Fibroblast of the conjunctiva (primary cell): Measurements from ENCODE around the gene FAM180A.
"Not testable (repeated sequence)": the region's sequence is repeated elsewhere in the genome, so short reads cannot be mapped to it uniquely, and the experiment has no call there.

ENCODE experiments used
- DNase-seq: peaks from one replicate; pipeline ENCODE4 v3.0.0-alpha.2; 2010; ENCODE audit warnings: low read depth

The FAM180A gene

GRCh38 chr7:135737306-135737647 lies 11.3 kb downstream of the FAM180A start:
- not testable (repeated sequence) for DNase-seq

- no peak for DNase-seq
These were observed 11.9 kb downstream of the FAM180A start for GRCh38 chr7:135736586-135737305.

DNA sequence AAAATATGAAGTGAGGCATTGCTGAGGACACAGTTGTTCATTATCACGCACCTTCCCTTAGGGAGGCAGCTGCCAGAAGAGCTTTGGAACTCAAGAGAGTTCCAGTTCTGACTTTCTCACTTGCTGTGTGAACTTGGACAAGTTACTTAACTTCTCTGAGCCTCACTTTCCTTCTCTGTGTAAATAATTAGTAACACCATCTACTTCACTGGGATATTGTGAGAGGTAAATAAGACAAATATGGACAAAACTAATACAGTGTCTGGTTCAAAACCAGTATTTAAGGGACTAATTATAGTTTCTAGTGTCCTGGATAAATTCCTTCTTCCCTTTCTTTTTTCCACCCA lies 14.3 kb downstream of the FAM180A start:
- DNase-seq = no peak

GRCh38 chr7:135733603-135734342 lies 14.8 kb downstream of the FAM180A start:
- no peak for DNase-seq

- DNase-seq = no peak
These were observed 17.5 kb downstream of the FAM180A start for GRCh38 chr7:135731131-135731530.

- no peak for DNase-seq
These were observed 19.4 kb downstream of the FAM180A start for GRCh38 chr7:135729230-135729629.

GRCh38 chr7:135728136-135728669 lies 20.4 kb downstream of the FAM180A start, which contains the start of gene SLC13A4:
Gene SLC13A4 (minus strand): TSS chr7:135728186. CDS start chr7:135727496, 690 bp downstream.
- DNase-seq = no peak

DNA sequence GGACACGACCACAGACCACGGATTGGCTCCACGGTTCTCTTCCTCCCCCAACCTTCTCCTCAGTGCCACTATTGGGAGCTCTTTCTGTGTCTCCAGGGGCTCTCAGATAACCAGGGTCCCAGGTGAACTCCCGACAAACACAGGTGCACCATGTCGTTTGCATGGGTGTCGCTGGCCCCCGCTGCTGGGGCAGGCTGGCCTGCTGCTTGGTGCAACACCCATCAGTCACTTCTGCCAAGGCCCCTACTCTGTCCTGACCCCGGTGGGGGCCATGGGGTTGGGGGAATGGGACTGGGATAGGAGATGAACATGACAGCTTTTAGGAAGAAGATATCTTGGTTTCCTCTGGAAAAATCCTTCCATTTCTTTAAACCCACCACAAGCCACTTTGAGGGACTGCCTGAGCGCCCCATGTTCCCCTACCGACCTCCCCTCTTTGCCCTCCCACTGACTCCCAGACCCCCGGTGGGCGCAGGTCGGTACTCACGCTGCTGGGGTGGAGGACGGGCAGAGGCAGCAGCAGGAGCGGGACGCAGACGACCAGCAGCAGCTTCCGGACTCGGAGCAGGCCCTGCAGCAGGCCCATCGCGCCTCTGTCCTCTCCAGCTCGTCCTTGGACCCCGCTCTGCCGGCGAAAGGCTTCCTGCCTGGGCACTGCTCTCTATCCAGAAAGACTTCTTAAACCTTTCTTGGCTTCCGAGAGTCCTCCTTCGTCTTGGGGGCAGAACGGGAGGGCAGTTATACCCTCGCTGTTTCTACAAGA lies 21.5 kb downstream of the FAM180A start:
- DNase-seq = no peak

- DNase-seq = no peak
These were observed 22.3 kb downstream of the FAM180A start for GRCh38 chr7:135726276-135726788.

DNA sequence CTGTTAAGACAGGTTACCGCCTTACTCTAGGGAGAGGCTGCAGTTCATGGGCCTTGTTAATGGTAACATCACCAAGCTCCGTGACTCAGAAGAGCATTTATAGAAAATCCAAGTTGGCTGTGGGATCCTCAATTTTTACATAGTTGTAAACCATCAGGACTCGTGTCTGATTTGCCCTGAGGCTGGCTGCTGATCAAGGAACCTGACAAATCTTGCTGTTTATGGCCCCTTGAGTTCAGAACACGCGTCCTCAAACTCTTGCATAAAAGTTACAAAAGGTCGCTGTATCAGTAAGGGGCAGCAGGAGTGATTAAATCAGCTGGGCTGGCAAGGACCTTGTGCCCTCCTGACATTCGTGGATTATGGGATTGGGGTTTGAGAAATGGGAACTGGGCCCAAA lies 25.2 kb downstream of the FAM180A start:
- DNase-seq = peak; percentile 47

DNA sequence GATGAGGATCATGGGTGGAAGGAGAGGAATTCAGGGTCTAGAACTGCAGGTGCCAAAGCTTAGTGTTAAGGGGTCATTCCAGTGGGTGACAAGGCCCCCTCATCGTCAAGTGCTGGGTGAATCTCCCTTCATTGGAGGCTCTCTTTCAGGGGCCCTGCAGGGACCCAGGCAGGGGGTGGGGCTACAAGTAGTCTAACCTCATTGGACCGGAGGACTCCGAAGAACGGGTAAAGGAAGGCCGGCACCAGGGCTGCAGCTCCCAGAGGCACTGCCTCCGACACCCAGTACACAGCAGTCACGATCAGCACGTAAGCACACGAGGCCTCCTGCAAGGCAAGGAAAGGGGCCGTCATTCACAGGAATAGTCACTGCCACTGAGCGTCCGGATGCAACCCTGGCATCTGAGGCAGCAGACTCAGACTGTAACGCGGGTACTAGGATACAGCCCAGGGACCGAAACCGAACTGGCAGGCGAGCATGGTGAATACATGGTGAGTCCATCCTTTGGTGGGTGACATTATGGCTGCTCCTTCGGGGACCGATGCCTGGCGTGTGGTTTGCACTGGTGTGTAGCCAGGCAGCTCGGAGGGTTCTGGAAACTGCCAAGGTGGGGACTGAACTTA lies 27.3 kb downstream of the FAM180A start:
- no peak for DNase-seq

DNA sequence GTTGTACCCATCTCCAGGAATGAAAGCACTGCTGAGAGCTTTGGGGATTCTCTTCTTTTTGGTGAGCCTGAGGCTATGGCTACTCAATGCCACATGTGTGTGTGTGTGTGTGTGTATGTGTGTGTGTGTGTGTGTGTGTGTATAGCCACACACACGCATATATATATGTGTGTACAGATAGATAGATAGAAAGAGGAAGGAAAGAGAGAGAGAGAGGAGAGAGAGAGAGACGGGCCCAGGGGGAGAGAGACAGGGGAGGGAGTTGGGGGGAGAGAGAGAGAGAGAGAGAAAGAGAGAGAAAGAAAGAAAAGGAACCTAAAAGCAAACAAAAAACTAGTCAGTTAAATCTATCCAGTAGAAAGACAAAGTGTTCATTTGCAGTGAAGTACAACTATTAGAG lies 28.9 kb downstream of the FAM180A start:
- no peak for DNase-seq

- DNase-seq = no peak
These were observed 29.7 kb downstream of the FAM180A start for GRCh38 chr7:135718794-135719437.

- no peak for DNase-seq
These were observed 30.4 kb downstream of the FAM180A start for GRCh38 chr7:135718219-135718618.

DNA sequence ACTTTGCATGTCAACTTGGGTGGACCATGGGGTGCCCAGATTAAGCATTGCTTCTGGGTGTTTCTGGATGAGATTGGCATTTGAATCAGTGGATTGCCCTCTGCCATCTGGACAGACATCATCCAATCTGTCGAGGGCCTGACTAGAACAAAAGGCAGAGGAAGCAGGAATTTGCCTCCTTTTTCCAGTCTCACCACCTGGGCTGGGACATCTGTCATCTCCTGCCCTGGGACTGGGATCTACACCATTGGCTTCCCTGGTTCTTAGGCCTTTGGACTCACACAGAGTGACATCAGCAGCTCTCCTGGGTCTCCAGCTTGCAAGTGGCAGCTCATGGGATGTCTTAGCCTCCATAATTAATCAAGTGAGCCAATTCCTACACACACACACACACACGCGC lies 30.9 kb downstream of the FAM180A start:
- no peak for DNase-seq

- peak; percentile 65 for DNase-seq
These were observed 31.9 kb downstream of the FAM180A start for GRCh38 chr7:135716677-135717238.

- DNase-seq = no peak
These were observed 32.9 kb downstream of the FAM180A start for GRCh38 chr7:135715673-135716072.

DNA sequence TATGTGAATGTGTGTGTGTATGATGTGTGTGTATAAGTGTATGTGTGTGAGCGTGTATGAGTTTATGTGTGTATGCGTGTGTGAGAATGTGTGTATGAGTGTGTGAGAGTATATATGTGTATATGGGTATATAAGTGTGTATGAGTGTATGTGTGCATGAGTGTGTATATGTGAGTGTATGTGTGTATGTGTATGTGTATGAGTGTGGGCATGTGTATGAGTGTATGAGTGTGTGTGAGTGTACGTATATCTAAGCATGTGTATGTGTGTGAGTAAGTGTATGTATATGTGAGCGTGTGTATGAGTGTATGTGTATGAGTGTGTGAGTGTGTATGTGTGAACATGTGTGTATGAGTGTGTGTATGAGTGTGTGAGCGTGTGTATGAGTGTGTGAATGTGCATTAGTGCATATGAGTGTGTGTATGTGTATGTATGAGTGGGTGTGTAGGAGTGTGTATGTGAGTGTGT lies 33.5 kb downstream of the FAM180A start:
- DNase-seq = no peak

GRCh38 chr7:135714534-135715009 lies 34.0 kb downstream of the FAM180A start:
- peak; percentile 39 for DNase-seq

- peak; percentile 10 for DNase-seq
These were observed 34.7 kb downstream of the FAM180A start for GRCh38 chr7:135713836-135714470.
